ENCODE results near the gene L3MBTL4.

L3MBTL4 gene

DNA sequence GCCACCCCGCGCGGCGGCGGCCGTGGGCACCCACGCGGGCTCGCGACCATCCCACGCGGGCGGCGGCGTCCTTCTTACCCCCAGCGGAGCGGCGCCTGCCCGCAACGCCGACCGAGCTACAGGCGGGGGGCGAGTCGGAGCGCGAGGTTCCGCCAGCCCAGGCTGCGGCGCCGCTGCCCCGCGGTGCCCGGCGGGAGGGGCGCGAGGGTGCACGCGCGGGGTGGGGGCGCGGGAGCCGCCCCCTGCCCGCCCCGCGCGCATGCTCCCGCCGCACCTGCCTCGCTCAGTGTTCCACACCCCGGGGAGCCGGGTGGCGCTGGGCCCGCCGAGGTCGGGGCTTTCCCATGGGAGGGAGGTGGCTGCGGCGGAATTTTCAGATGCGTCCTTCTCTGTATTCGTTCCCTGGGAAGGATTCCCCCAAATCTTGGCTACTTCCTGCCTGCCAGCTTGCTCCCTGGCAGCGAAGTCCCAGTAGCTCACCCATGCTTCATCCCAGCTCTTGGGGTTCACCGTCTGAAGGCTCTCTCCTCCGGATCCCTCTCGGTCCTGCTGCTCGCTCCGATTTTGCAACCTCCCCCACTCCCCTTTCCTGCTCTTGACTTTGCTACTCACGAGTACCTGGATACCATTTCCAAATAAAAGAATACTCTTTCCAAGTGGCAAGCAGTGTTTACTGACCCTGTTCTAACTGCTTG is at the start of gene L3MBTL4:
L3MBTL4 (minus strand) TSS at position 189 of the 695 bp plus-strand sequence. CDS start 103,286 bp downstream, outside the sequence.
- peak within 1 kb of the TSS in 20 of 21 experiments; percentile 75 to 97 (median 86) for H3K27ac ChIP-seq
- H3K4me3 ChIP-seq: peak within 1 kb of the TSS; percentile 60 to 86 (median 69)

DNA sequence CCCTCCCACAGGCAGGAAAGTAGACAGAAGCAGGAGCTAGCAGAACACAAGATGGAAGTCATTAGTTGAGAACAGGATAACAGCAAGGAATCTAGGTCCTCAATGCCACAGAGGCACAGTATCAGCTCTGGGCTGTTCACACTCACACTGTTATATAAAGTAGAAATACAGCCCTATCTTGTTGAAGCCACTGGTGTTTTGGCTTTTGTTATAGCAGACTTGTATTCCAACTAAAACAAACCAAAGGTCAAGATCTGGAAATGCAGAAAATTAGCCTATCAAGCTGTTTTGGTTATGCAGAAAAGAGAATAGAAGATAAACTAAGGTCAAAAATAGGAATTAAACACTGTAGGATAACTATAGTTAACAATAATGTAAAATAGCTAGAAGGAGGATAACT is 37.5 kb upstream of the L3MBTL4 start:
- no peak overlapping the region for H3K27ac ChIP-seq
- H3K4me3 ChIP-seq: no peak overlapping the region

DNA sequence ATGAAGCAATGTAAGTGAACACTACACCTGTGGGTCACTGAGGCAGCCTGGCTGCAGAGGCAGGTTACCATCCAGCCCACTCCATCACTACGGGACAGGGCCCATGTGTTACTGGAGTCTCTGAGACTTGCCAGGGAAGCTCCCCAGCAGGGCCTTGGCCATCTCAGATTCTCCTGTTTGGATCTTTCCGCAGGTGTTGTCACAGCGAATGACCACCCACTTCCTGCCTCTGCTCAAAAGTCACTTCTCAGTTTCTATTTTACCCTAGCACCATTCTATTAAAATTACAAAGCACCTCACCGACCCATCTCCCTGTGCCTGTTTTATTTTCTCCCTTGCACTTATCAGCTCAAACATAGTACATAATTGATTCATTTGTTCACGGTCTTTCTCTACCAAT is 34.5 kb upstream of the L3MBTL4 start:
- no peak overlapping the region for H3K27ac ChIP-seq
- no peak overlapping the region for H3K4me3 ChIP-seq

DNA sequence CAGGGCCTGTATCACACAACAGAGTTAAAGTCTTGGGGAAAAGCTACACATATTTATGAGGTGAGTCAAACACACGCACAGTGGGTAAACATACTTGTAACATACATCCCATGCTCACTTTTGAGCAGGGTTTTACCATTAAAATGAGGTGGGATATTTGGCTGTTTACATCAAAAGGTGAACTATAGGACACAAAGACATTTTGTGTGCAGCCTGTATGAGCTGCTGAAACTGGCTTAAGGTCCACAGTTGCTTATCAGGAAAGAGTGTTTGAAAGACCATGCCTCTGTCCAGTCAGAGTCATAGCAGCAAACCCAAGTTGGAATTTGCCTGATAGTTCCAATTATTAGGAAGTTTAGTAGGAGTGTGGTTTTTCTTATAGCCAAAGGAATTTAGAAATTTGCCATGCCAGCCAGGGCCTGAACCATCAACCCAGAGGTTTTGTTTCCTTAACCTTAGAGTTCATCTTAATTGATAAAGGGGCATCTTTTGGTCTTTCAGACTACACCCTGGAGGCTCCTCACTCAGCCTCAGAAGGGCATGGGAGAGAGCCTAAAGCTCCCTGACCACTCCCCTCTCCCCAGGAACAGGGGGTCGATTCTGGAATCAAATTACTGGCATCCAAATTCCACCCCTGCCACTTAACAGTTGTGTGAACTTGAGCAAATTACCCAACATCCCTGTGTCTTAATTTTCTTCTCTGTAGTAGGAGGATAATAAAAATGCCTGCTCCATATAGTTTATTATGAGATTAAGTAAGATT is 29.9 kb upstream of the L3MBTL4 start:
- H3K27ac ChIP-seq: no peak overlapping the region

DNA sequence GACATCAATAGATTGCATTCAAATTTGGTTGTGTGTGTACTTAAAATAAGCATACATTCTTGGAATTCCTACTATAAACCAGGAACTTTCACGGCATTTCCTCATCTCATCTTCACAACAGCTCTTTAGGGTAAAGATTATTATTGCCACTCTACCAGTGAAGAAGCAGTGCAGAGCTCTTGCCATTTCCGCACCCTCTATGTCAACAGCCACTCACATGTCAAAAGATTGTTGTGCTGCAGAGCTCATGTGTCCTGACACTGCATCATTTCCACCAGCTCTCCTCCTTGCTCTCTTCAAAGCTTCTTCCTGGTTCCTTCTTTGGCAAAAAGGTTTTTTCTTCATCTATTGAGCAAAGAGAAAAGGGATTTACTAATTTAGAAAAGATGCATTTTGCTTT is 26.5 kb upstream of the L3MBTL4 start:
- H3K27ac ChIP-seq: no peak overlapping the region
- H3K4me3 ChIP-seq: no peak overlapping the region

More for the DNA sequence above, 29.9 kb upstream of the L3MBTL4 start:
- no peak overlapping the region for H3K4me3 ChIP-seq

DNA sequence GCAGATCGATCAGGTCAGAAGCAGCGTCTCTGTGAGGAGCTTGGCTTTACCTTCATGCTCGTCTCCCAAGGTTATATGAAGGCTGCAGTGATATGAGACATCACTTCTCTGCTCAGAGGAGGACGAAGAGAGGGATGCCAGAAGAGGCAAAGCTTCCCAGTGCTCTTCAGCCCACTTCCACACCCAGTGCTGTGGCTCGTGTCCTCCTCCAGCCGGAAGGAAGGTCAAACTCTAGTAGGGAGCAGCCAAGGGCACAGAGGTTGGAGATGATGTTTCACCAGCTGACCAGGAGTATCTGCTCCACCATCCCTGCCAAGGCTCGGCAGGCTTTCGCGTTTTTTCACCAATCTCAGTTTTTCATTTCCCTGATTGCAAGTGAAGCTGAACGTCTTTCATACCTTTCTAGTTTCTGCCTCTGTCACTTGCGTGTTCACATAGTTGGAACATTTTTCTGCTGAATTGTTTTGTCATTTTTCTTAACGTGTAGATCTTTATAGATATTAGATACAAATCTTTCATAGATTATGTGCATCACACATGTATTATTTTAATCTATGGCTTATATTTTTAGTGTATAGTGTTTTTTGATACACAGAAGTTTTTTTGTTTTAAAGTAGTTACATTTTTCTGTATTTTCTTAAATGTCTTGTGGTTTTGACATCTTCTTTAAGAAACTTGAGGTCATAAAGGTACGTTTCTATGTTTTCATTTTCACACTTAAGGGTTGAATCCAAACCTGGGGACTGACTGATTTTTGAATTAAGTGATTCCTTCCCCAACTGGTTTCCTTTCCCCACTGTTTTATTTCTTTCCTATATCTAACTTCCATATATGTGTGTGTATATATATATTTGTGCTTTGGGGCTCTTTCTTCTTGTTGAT is 23.5 kb upstream of the L3MBTL4 start:
- Histone ChIP-seq H3K27ac (no peak overlapping the region), H3K4me3 (no peak overlapping the region)

DNA sequence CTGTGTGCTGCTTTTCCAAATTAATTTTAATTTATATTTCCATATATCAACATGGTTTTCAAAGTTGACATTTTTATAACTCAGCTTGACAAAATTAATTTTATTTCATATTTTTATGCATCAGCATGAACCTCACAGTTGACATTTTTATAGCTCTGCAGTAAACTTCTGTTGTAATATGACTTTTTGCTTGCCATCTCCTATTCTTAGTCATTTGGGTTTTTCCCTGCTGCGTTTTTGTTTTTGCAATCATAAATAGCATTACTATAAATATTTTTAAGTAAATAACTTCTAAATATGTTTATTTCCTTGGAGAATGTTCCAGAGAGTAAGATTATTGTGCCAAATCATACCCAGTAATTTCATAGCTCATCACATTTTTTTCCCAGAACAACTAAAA is 21.0 kb upstream of the L3MBTL4 start:
- Histone ChIP-seq H3K27ac (no peak overlapping the region), H3K4me3 (no peak overlapping the region)

DNA sequence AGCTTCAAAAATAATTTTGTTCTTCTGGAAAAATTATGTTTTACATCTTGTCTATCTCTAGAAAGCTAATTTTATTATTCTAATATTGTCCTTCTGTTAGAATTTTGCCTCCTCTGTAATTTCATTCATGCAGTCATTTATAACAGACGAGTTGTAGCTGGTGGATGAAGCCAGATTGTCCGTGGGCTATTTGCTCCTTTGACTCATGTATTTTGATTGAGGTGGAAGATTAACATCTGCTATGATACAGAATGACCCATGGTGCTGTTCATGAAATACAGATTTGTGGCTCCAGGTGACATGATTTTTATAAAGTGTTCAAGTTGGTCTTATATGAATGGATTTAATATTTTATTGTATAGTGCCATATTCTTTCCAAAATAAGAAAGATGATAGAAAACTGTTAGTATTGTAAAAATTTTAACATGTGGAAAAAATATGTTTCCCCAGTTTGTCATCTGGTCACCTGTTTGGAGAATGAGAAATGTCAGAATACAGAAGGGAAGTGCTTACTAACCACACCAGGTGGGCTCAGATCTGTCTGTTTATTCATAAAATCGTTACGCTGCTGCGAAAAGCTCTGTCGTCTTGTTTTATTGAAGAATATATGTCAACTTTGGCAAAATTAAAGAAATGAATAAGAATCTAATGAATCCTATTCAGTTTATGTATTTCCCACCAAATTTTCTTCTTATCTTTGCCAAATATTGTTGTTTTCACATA is 20.4 kb upstream of the L3MBTL4 start:
- Histone ChIP-seq H3K27ac (no peak overlapping the region), H3K4me3 (no peak overlapping the region)

DNA sequence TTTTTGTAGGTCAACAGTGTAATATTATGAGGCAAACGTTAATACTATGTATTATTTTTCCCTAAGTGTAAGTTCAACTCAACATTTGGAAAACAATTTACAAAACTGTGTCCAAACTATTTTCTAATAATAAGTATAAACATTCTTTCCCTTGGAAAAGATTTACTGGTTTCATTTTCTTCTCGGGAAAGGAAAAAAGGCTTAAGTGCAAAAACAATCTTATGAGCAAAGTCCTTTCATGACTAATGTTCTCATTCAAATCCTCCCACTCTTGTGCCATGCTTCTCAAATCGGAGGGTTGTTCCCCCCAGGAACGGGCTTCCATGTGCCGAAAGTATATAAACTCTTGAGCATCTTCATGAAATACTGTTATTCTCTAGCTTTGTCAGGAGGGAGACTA is 19.8 kb upstream of the L3MBTL4 start:
- Histone ChIP-seq H3K4me3 (no peak overlapping the region), H3K27ac (no peak overlapping the region)

DNA sequence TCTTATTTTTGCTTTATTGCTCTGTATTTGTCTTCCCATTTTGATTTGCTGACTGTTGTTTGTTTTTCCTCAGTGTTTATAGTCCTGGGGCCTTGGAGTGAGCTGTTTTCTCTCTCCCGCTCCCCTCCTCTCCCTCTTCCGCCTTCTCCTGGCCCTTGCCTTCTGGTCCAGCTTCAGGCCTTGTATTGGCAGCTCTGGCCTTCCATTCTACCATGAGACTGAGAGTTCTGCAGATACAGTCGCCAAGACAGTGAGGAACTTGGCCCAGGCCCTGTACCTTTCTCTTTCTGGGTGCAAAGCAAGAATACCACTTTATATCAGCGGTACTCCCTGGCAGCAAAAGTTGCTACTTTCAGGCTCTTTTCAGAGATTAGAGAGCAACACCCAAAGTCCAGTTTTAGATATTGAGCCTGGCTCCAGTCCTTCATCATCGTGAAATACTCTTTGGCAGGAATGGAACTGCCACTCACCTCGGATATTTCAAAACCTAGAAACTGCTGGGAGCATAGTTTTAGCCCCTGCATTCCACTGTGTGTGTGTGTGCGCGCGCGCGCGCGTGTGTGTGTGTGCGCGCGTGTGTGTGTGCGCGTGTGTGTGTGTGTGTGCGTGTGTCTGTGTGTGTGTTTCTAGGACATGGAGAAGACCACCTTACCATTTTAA is 17.1 kb upstream of the L3MBTL4 start:
- Histone ChIP-seq H3K4me3 (no peak overlapping the region), H3K27ac (no peak overlapping the region)

DNA sequence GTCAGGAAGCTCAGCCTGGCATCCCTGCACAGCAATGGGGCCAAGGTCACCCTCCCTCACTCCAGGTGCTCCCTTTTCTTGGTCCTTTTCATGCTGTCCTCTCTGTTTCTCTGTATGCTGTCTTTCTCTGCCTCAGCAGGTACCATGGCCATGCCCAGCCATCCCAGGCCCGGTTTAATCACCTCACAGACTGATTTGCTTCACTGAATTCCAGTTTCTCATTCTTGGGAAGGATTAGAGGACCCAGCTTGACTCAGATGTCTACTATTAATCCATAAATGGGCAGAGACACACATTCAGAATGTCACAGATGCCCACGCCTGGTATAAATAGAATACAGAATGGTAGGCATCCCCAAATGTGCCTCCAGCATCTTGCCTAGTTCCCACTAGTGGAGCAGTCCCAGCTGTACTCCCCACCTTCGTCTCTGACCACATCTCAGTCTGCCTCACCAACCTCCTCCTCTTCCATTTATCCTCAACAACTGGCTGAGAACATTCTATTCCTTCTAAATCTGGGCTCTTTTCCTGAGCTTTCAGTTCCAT is 14.2 kb upstream of the L3MBTL4 start:
- H3K4me3 ChIP-seq: no peak overlapping the region
- no peak overlapping the region for H3K27ac ChIP-seq

DNA sequence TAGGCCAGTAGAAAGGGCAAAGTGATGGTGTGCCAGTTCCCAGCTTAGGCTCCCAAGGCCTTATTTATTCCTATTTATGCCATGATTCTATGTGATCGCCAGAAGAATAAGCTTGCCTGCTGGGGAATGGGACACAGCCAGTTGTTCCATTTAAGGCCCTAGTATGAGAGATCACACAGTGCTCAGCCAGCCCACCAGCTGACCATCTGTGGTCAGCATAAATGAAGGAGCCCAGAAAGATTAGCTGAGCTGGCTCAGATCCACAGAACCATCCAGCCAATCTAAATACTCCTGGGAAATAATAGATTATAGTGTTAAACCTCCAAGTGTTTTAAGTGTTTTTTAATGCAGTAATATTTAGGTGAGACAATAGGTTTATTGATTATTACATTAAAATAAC is 12.6 kb upstream of the L3MBTL4 start:
- Histone ChIP-seq H3K4me3 (no peak overlapping the region), H3K27ac (no peak overlapping the region)

DNA sequence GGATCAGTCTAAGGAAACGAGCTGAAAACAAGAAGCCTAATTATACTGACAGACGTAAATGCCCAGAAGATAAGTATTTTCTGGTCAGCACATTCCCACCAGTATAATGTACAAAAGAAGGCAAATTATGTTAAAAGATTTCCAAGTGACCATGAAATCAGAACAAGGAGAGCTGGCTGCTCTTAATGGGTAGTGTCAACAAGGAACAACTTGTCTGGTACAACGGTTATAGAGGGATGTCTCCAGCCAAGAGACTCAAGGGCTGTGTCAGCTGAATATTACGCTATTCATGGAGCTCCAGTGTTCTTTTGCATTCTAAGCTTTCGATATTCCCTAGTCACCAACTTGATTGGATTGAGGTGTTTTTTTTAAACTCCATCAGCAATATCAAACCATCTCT is 8.6 kb upstream of the L3MBTL4 start:
- H3K4me3 ChIP-seq: no peak overlapping the region

DNA sequence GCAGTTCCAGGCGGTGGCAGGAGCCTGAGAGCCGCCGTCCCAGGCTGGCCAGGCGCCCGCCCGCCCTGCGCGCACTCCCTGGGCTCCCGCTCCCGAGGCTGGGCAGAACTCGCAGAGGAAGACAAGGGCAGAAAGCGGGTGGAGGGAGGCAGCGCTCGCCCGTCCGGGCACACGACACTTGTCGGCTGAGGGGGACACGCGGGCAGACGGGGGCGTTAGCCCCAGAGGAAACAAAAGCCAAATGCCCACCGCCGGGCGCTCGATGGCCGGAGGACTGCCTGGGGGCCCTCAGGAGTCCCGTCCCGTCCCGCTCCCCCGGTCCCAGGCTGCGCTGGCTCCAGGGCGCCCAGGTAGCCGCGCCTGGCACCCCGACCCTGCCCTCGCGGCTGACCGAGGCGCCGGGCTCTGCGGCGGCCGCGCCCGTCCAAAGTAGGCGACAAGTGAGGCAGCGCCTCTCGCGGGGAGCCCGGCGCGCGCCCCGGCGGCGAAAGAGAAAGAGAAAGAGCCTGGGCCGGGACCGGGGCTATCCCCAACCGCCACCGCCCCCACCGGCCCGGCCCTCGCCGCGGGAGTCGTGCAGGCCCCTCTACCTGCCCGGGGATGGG is 491 bp downstream of the L3MBTL4 start:
- Histone ChIP-seq H3K4me3 (peak overlapping the region; percentile 60 to 86 (median 69)), H3K27ac (peak overlapping the region in 20 of 21 experiments; percentile 75 to 97 (median 86))

More for the DNA sequence above, 8.6 kb upstream of the L3MBTL4 start:
- H3K27ac ChIP-seq: no peak overlapping the region

DNA sequence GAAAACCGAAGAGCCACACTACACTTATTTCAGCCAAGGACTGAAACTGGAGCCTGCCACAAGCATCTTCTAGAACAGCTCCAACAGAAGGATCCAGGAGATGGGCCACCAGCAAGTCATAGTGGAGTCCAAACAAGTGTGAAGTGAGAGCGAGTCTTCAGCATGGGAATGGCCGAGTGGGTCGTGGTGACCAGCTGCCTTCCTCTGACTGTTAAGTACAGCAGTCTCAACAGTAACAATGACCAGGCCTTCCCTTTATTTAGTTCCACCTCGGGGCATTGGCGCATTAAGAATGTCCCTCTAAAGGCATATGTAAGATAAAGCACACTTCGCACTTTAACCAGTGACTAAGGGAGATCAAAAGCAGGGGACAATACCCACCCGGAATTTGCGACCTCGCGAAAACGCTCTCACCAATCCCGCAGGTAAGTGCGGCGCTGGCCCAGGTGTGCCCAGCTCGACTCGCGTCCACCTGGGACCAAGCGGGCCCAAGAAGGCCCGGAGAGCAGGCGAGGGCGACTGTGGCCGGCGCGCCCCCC is 1.1 kb downstream of the L3MBTL4 start:
- H3K4me3 ChIP-seq: peak overlapping the region; percentile 60 to 86 (median 69)
- peak overlapping the region in 20 of 21 experiments; percentile 75 to 97 (median 86) for H3K27ac ChIP-seq

DNA sequence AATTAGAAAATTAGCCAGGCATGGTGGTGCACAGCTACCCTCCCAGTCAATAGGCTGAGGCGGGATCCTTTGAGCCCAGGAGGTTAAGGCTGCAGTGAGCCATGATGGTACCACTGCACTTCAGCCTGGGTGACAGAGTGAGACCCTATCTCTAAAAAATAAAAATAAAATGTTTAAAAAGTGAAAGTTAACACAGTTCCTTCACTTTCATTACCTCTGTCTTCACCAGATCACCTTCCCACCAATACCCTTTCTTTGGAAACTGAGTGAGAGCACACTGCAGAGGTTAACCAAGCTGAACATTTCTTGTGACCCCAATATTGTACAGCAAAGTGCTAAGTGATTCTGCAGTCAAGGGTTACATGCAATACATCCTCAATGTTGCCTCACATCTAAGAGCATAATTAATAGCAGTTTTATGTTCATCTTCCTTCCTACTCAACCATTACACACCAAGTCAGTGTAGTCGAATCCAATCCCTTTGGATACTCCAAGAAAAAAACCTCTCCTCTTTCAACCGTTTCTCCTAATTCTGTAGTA is 1.7 kb downstream of the L3MBTL4 start:
- H3K27ac ChIP-seq: peak overlapping the region in 5 of 21 experiments; percentile 14 to 95 (median 93)

DNA sequence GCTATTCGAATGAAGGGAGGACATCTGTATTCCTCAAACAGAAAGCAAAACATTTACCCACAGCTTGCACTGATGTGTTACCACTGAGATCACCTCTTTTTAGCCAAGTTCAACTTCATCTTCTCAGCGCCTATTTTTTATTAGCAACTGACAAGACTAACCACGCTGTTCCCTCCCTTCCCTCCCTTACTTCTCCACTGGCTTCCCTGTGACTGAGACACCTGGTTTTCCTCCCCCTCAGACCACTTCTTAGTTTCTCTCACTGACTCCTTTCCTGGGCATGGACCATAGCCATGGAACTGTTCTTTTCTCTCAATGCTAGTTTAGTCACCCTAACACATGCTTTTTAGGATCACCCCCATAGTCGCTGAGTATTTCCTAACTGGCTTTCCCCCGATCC is 3.3 kb downstream of the L3MBTL4 start:
- Histone ChIP-seq H3K27ac (no peak overlapping the region), H3K4me3 (no peak overlapping the region)

More for the DNA sequence above, 1.7 kb downstream of the L3MBTL4 start:
- H3K4me3 ChIP-seq: peak overlapping the region in 1 of 7 experiments; percentile 69

DNA sequence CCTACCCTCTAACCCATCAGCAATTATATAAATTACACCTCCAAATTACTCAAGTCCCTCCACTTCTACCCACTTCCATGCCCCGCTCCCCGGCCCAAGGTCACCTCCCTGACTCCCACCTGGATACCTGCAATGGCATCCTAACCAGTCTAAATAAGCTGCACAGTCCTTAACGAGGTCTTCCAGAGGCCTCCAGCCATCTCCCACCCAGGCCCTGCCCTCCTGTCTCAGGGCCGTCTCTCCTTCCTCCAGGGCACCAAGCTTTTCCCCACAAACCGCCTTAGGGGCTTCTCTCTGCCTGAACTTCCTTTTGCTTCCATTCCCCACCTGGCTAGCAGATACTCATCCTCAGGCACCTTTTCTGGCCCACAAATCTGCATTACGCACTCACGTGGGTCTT is 4.8 kb downstream of the L3MBTL4 start:
- Histone ChIP-seq H3K4me3 (no peak overlapping the region), H3K27ac (no peak overlapping the region)

All from skin epidermis (tissue), 12 donors.